Mammary epithelial cell (primary cell): Measurements from ENCODE around the gene MED15.

Experiments
- CTCF ChIP-seq, 2 donors: IDR thresholded peaks in 1 of 2; conservative IDR thresholded peaks in 1 of 2; 2 replicates each; pipeline ENCODE4 v1.5.1; 2011 to 2012; ENCODE audit warnings: inconsistent platforms in 2 of 2, low read length in 2 of 2, mild to moderate bottlenecking in 2 of 2, control low read depth in 1 of 2, low read depth in 1 of 2; ENCODE audit not compliant: insufficient read depth in 1 of 2; ENCODE audit errors: extremely low read depth in 1 of 2
- EZH2 ChIP-seq: IDR thresholded peaks from 2 replicates; pipeline ENCODE4 v1.6.1; 2012; ENCODE audit warnings: low read length, inconsistent platforms, borderline replicate concordance

GRCh38 chr22:20582520-20583361 lies 75.3 kb downstream of the MED15 start:
- TF ChIP-seq CTCF (conservative IDR thresholded peaks at IDR 0.05 in 1 of 2, IDR thresholded peaks at IDR 0.05 in 1 of 2; ENCODE audit: extremely low read depth in 1 of 2, insufficient read depth in 1 of 2, low read depth in 1 of 2, low read length in 2 of 2) (no peak), EZH2 (no peak)
